Panc1 (cell line): ENCODE results near the gene RNASET2. TPM values are rescaled to one million over a fixed set of nuclear protein-coding genes. Genes with fewer than 3 reads are reported as not detected.

Source experiments
- ATAC-seq: fragments of 200-7000 bp; cut with Tn5 transposase; 2 replicates; pipeline ENCODE4 v1.9.1; 2020; ENCODE audit warnings: mild to moderate bottlenecking, moderate library complexity
- BruUV-seq: library from RNA; stranded (reverse); fragments of 400-500 nt; replicated peaks from 2 replicates; lab custom pipeline; 2021; lab: Mats Ljungman, UMichigan
- CTCF ChIA-PET: fragments of 300-600 bp; sonication (Branson Sonifier 250); formaldehyde crosslinking; loops from one replicate; lab custom pipeline; 2022; ENCODE audit warnings: antibody characterized with exemption; lab: Charles Lee
- POLR2A ChIA-PET: fragments of 300-600 bp; sonication (Branson Sonifier 250); formaldehyde crosslinking; loops from one replicate; lab custom pipeline; 2022; ENCODE audit warnings: antibody characterized with exemption; lab: Charles Lee
- DNase-seq: peaks from one replicate; pipeline ENCODE4 v3.0.0-alpha.2; 2010; ENCODE audit warnings: low read depth, low spot score
- H3K27ac ChIP-seq: 2 replicates; pipeline ENCODE4 v1.5.1; 2011; ENCODE audit warnings: mild to moderate bottlenecking, low read length, inconsistent platforms
- H3K27me3 ChIP-seq: fragments of 200-500 bp; sonication (Bioruptor generic); 2 replicates; pipeline ENCODE4 v1.6.0; 2014; ENCODE audit warnings: low read length, inconsistent platforms; ENCODE audit not compliant: control insufficient read depth, insufficient read depth
- H3K36me3 ChIP-seq: fragments of 200-500 bp; sonication (Bioruptor generic); 2 replicates; pipeline ENCODE4 v1.5.1; 2014; ENCODE audit warnings: inconsistent platforms, mild to moderate bottlenecking, low read length, moderate library complexity; ENCODE audit not compliant: control insufficient read depth, insufficient read depth
- H3K4me1 ChIP-seq: 2 replicates; pipeline ENCODE4 v1.5.1; 2011; ENCODE audit warnings: inconsistent platforms, mild to moderate bottlenecking, low read length, moderate library complexity; ENCODE audit not compliant: control insufficient read depth, insufficient read depth
- H3K4me3 ChIP-seq, 2 experiments: 2 replicates each; pipeline ENCODE4 v1.5.1; 2011 to 2012; ENCODE audit warnings: low read depth in 2 of 2, low read length in 2 of 2, mild to moderate bottlenecking in 2 of 2, inconsistent platforms in 1 of 2, moderate library complexity in 1 of 2
- H3K9me3 ChIP-seq: fragments of 200-500 bp; sonication (Bioruptor generic); 2 replicates; pipeline ENCODE4 v1.5.1; 2014; ENCODE audit warnings: low read depth, mild to moderate bottlenecking, inconsistent platforms, low read length, moderate library complexity; ENCODE audit not compliant: control insufficient read depth, insufficient read depth
- POLR2AphosphoS5 ChIP-seq: IDR thresholded peaks from 2 replicates; pipeline ENCODE4 v1.6.1; 2012; ENCODE audit warnings: mild to moderate bottlenecking, low read depth, low read length, moderate library complexity
- SIN3A ChIP-seq: IDR thresholded peaks from 2 replicates; pipeline ENCODE4 v1.6.1; 2012; ENCODE audit warnings: low read depth, mild to moderate bottlenecking, low read length, moderate library complexity, borderline replicate concordance; ENCODE audit not compliant: insufficient read depth
- TCF7L2 ChIP-seq: IDR thresholded peaks from 2 replicates; pipeline ENCODE4 v1.6.1; 2011; ENCODE audit warnings: mild to moderate bottlenecking, low read depth, low read length, inconsistent platforms
- in situ Hi-C: cut with HindIII; loops from 2 replicates; pipeline ENCODE4 v1.10.0; 2016; ENCODE audit warnings: low sequenced_read_pairs, low pct_unique_long_range_greater_than_20kb
- intact Hi-C: fragments of 100-400 bp; cut with micrococcal nuclease; formaldehyde crosslinking; loops from one replicate; pipeline ENCODE4 v1.10.0; 2022; ENCODE audit not compliant: unreplicated experiment
- total RNA-seq: library from RNA; stranded (reverse); gene quantifications from one replicate; pipeline ENCODE4 v1.2.1, GENCODE V29; 2021; ENCODE audit not compliant: unreplicated experiment
- TF ChIP-seq, protein P1 (sequence below), 2 experiments: IDR thresholded peaks; 2 replicates each; pipeline ENCODE4 v1.6.1; 2011 to 2012; ENCODE audit warnings: low read depth in 2 of 2, control low read depth in 1 of 2, low read length in 1 of 2, mild to moderate bottlenecking in 1 of 2, moderate library complexity in 1 of 2; ENCODE audit not compliant: insufficient read depth in 1 of 2
- TF ChIP-seq, protein P2 (sequence below): fragments of 450-650 bp; IDR thresholded peaks from 2 replicates; pipeline ENCODE4 v1.5.1; 2017; ENCODE audit warnings: mild to moderate bottlenecking

The RNASET2 gene
- total RNA-seq, 1 experiment from 2014 or later: 9.7 TPM

DNA sequence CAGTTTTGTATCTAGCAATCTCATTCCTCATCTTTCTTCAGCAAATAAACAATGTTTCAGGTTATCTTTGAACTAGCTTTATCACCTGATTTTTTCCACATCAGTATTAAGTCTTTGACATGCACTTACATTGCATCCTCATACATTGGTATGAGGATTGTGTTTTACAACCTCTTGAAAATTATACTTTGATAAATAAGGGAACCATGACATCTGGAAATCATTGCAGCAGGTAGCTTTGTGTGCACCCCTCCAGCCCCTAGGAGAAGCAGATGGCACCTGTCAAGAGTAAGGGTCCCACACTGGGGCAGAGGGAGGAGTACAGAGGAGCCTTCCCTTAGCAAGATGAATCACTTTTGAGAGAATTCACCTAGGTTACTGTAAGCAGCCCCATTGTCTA is 13.7 kb upstream of the RNASET2 start:
- ChIA-PET POLR2A (no interaction called here), CTCF (no interaction called here)
- no peak overlapping the region for H3K27ac ChIP-seq
- H3K9me3 ChIP-seq: no peaks in the 10 kb centered on the region
- ATAC-seq: no peak
- BruUV-seq: no TSS peak
- H3K4me1 ChIP-seq: no peaks in the 10 kb centered on the region
- intact Hi-C loops (no loop called here), in situ Hi-C loops (no loop called here)
- H3K4me3 ChIP-seq: no peak overlapping the region
- no peaks in the 10 kb centered on the region for H3K27me3 ChIP-seq
- TF ChIP-seq POLR2AphosphoS5: no peak
- TF ChIP-seq, protein P1, sequence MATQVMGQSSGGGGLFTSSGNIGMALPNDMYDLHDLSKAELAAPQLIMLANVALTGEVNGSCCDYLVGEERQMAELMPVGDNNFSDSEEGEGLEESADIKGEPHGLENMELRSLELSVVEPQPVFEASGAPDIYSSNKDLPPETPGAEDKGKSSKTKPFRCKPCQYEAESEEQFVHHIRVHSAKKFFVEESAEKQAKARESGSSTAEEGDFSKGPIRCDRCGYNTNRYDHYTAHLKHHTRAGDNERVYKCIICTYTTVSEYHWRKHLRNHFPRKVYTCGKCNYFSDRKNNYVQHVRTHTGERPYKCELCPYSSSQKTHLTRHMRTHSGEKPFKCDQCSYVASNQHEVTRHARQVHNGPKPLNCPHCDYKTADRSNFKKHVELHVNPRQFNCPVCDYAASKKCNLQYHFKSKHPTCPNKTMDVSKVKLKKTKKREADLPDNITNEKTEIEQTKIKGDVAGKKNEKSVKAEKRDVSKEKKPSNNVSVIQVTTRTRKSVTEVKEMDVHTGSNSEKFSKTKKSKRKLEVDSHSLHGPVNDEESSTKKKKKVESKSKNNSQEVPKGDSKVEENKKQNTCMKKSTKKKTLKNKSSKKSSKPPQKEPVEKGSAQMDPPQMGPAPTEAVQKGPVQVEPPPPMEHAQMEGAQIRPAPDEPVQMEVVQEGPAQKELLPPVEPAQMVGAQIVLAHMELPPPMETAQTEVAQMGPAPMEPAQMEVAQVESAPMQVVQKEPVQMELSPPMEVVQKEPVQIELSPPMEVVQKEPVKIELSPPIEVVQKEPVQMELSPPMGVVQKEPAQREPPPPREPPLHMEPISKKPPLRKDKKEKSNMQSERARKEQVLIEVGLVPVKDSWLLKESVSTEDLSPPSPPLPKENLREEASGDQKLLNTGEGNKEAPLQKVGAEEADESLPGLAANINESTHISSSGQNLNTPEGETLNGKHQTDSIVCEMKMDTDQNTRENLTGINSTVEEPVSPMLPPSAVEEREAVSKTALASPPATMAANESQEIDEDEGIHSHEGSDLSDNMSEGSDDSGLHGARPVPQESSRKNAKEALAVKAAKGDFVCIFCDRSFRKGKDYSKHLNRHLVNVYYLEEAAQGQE (IDR thresholded peaks at IDR 0.05; ENCODE audit: insufficient read depth in 1 of 2, low read depth in 2 of 2, low read length in 1 of 2): no peak
- DNase-seq: no peak
- H3K36me3 ChIP-seq: no peaks in the 10 kb centered on the region

DNA sequence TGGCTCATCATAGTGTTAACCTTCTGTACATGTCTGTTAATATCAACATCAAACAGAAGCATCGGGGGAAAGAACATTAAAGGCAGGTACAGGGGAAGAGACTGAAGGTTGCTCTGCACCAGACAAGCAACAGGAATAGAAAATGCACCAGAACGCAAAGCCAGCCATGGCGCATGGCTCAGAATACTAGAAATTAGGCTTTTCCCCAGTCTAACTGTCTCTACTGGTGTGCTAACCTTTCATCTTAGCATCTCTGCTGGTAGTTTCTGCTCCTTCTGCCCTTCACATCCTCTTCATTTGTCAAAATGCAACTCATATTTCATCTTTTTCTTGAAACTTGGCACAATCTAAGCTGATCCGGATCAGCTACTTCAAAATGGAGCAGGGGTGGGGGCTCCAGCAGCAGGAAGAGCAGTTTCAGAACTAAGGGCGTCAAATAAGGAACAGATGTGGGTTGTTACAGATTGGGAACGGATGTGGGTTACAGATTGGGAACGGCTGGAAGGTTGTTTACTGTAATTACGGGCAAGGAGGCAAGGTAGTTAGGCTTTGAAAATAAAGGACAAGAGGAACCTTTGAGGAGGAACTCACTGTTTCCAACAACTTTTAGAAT is 13.1 kb upstream of the RNASET2 start:
- Histone ChIP-seq H3K36me3 (no peaks in the 10 kb centered on the region), H3K4me1 (no peaks in the 10 kb centered on the region), H3K4me3 (no peak overlapping the region), H3K27ac (no peak overlapping the region), H3K9me3 (no peaks in the 10 kb centered on the region), H3K27me3 (no peaks in the 10 kb centered on the region)
- BruUV-seq: no TSS peak
- in situ Hi-C loops (no loop called here), intact Hi-C loops (no loop called here)
- CTCF ChIA-PET: no interaction called here
- ATAC-seq (no peak), DNase-seq (no peak)
- POLR2A ChIA-PET: no interaction called here
- TF ChIP-seq TCF7L2: no peak
- TF ChIP-seq, protein P1 (IDR thresholded peaks at IDR 0.05; ENCODE audit: insufficient read depth in 1 of 2, low read depth in 2 of 2, low read length in 1 of 2): no peak

DNA sequence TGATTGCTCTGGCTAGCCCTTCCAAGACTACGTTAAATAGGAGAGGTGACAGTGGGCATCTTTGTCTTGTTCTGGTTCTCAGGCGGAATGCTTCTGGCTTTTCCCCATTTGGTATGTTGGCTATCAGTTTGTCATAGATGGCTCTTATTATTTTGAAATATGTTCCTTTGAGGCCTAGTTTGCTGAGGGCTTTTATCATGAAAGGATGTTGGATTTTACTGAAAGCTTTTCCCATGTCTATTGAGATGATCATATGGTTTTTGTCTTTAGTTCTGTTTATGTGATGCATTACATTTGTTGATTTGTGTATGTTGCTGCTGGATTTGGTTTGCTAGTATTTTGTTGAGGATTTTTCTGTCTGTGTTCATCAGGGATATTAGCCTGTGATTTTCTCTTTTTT is 9.9 kb upstream of the RNASET2 start:
- Histone ChIP-seq H3K4me3 (no peak overlapping the region), H3K9me3 (no peaks in the 10 kb centered on the region), H3K36me3 (no peaks in the 10 kb centered on the region), H3K4me1 (no peaks in the 10 kb centered on the region), H3K27me3 (no peaks in the 10 kb centered on the region), H3K27ac (no peak overlapping the region)
- TF ChIP-seq, protein P2, sequence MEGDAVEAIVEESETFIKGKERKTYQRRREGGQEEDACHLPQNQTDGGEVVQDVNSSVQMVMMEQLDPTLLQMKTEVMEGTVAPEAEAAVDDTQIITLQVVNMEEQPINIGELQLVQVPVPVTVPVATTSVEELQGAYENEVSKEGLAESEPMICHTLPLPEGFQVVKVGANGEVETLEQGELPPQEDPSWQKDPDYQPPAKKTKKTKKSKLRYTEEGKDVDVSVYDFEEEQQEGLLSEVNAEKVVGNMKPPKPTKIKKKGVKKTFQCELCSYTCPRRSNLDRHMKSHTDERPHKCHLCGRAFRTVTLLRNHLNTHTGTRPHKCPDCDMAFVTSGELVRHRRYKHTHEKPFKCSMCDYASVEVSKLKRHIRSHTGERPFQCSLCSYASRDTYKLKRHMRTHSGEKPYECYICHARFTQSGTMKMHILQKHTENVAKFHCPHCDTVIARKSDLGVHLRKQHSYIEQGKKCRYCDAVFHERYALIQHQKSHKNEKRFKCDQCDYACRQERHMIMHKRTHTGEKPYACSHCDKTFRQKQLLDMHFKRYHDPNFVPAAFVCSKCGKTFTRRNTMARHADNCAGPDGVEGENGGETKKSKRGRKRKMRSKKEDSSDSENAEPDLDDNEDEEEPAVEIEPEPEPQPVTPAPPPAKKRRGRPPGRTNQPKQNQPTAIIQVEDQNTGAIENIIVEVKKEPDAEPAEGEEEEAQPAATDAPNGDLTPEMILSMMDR: no peak
- TF ChIP-seq, protein P1 (IDR thresholded peaks at IDR 0.05; ENCODE audit: insufficient read depth in 1 of 2, low read depth in 2 of 2, low read length in 1 of 2): no peak
- TF ChIP-seq TCF7L2 (no peak), SIN3A (no peak), POLR2AphosphoS5 (no peak)
- CTCF ChIA-PET: no interaction called here
- DNase-seq (no peak), ATAC-seq (no peak)
- intact Hi-C loops: no loop called here
- in situ Hi-C loops: no loop called here
- POLR2A ChIA-PET: no interaction called here
- no TSS peak for BruUV-seq
